ENCODE data around the gene UGT1A3.

UGT1A3 gene

GRCh38 chr2:233758141-233758540 lies 29.3 kb downstream of the UGT1A3 start:
- no peaks in the 10 kb centered on the region for H3K36me3 Mint-ChIP-seq
- no peaks in the 10 kb centered on the region for H3K9me3 Mint-ChIP-seq
- peaks cover 2% of the 10 kb centered on the region for H3K27me3 Mint-ChIP-seq
- DNase-seq (ENCODE audit: low spot score in 2 of 2) (no peak), ATAC-seq (ENCODE audit: low read depth) (no peak)
- H3K4me1 Mint-ChIP-seq, result no peaks in the 10 kb centered on the region
- H3K4me3 Mint-ChIP-seq, result no peak overlapping the region
- H3K27ac Mint-ChIP-seq, result no peak overlapping the region

GRCh38 chr2:233758849-233759248 lies 30.0 kb downstream of the UGT1A3 start:
- ATAC-seq (ENCODE audit: low read depth) (no peak), DNase-seq (ENCODE audit: low spot score in 2 of 2) (no peak)
- Mint-ChIP-seq H3K27ac (no peak overlapping the region), H3K4me3 (no peak overlapping the region), H3K27me3 (peaks cover 7% of the 10 kb centered on the region), H3K36me3 (no peaks in the 10 kb centered on the region), H3K4me1 (no peaks in the 10 kb centered on the region), H3K9me3 (no peaks in the 10 kb centered on the region)

GRCh38 chr2:233760043-233760442 lies 31.2 kb downstream of the UGT1A3 start, which contains the start of gene UGT1A1:
Gene UGT1A1 (plus strand): TSS chr2:233760270. CDS start chr2:233760288, 18 bp downstream.
- no peaks in the 10 kb centered on the region for H3K9me3 Mint-ChIP-seq
- H3K27me3 Mint-ChIP-seq, result peaks cover 12% of the 10 kb centered on the region
- ATAC-seq (ENCODE audit: low read depth), result no peak
- DNase-seq (ENCODE audit: low spot score in 2 of 2), result no peak
- H3K27ac Mint-ChIP-seq, result no peak within 1 kb of the TSS
- H3K36me3 Mint-ChIP-seq, result no peaks in the 10 kb centered on the region
- H3K4me1 Mint-ChIP-seq, result no peaks in the 10 kb centered on the region
- H3K4me3 Mint-ChIP-seq, result no peak within 1 kb of the TSS

- DNase-seq (ENCODE audit: low spot score in 2 of 2) (no peak), ATAC-seq (ENCODE audit: low read depth) (no peak)
- Mint-ChIP-seq H3K9me3 (no peaks in the 10 kb centered on the region), H3K27ac (no peak overlapping the region), H3K27me3 (peaks cover 14% of the 10 kb centered on the region), H3K36me3 (no peaks in the 10 kb centered on the region), H3K4me3 (no peak overlapping the region), H3K4me1 (no peaks in the 10 kb centered on the region)
Observed at GRCh38 chr2:233761040-233761769, 32.4 kb downstream of the UGT1A3 start.

- DNase-seq (ENCODE audit: low spot score in 2 of 2) (no peak), ATAC-seq (ENCODE audit: low read depth) (no peak)
- Mint-ChIP-seq H3K27ac (no peak overlapping the region), H3K27me3 (peaks cover 18% of the 10 kb centered on the region), H3K4me1 (no peaks in the 10 kb centered on the region), H3K36me3 (no peaks in the 10 kb centered on the region), H3K4me3 (no peak overlapping the region), H3K9me3 (no peaks in the 10 kb centered on the region)
Observed at GRCh38 chr2:233764264-233764663, 35.4 kb downstream of the UGT1A3 start.

GRCh38 chr2:233764761-233765160 lies 35.9 kb downstream of the UGT1A3 start:
- no peak overlapping the region for H3K27ac Mint-ChIP-seq
- H3K27me3 Mint-ChIP-seq, result peaks cover 20% of the 10 kb centered on the region
- H3K36me3 Mint-ChIP-seq, result no peaks in the 10 kb centered on the region
- no peaks in the 10 kb centered on the region for H3K4me1 Mint-ChIP-seq
- H3K9me3 Mint-ChIP-seq, result no peaks in the 10 kb centered on the region
- H3K4me3 Mint-ChIP-seq, result no peak overlapping the region
- DNase-seq (ENCODE audit: low spot score in 2 of 2) (no peak), ATAC-seq (ENCODE audit: low read depth) (no peak)

GRCh38 chr2:233766416-233766815 lies 37.6 kb downstream of the UGT1A3 start:
- H3K4me3 Mint-ChIP-seq, result no peak overlapping the region
- ATAC-seq (ENCODE audit: low read depth), result no peak
- no peak overlapping the region for H3K27ac Mint-ChIP-seq
- DNase-seq (ENCODE audit: low spot score in 2 of 2), result no peak
- H3K36me3 Mint-ChIP-seq, result no peaks in the 10 kb centered on the region
- peaks cover 21% of the 10 kb centered on the region for H3K27me3 Mint-ChIP-seq
- H3K4me1 Mint-ChIP-seq, result no peaks in the 10 kb centered on the region
- H3K9me3 Mint-ChIP-seq, result no peaks in the 10 kb centered on the region

GRCh38 chr2:233768076-233768475 lies 39.2 kb downstream of the UGT1A3 start:
- Mint-ChIP-seq H3K27ac (no peak overlapping the region), H3K36me3 (no peaks in the 10 kb centered on the region)
- DNase-seq (ENCODE audit: low spot score in 2 of 2), result no peak

GRCh38 chr2:233769260-233769659 lies 40.4 kb downstream of the UGT1A3 start:
- Mint-ChIP-seq H3K27ac (no peak overlapping the region), H3K4me1 (no peaks in the 10 kb centered on the region), H3K27me3 (peaks cover 12% of the 10 kb centered on the region)

More at GRCh38 chr2:233768076-233768475, 39.2 kb downstream of the UGT1A3 start:
- no peak for ATAC-seq (ENCODE audit: low read depth)
- no peaks in the 10 kb centered on the region for H3K4me1 Mint-ChIP-seq
- H3K27me3 Mint-ChIP-seq, result peaks cover 19% of the 10 kb centered on the region
- no peaks in the 10 kb centered on the region for H3K9me3 Mint-ChIP-seq
- H3K4me3 Mint-ChIP-seq, result no peak overlapping the region

GRCh38 chr2:233772153-233772552 lies 43.3 kb downstream of the UGT1A3 start:
- H3K9me3 Mint-ChIP-seq, result peaks cover 7% of the 10 kb centered on the region

More at GRCh38 chr2:233769260-233769659, 40.4 kb downstream of the UGT1A3 start:
- Mint-ChIP-seq H3K36me3 (no peaks in the 10 kb centered on the region), H3K4me3 (no peak overlapping the region), H3K9me3 (no peaks in the 10 kb centered on the region)
- DNase-seq (ENCODE audit: low spot score in 2 of 2) (no peak), ATAC-seq (ENCODE audit: low read depth) (no peak)

GRCh38 chr2:233772583-233772982 lies 43.7 kb downstream of the UGT1A3 start:
- DNase-seq (ENCODE audit: low spot score in 2 of 2) (no peak), ATAC-seq (ENCODE audit: low read depth) (no peak)
- H3K4me1 Mint-ChIP-seq, result no peaks in the 10 kb centered on the region
- H3K27me3 Mint-ChIP-seq, result peaks cover 10% of the 10 kb centered on the region
- H3K36me3 Mint-ChIP-seq, result no peaks in the 10 kb centered on the region
- no peak overlapping the region for H3K27ac Mint-ChIP-seq
- no peak overlapping the region for H3K4me3 Mint-ChIP-seq
- H3K9me3 Mint-ChIP-seq, result peaks cover 8% of the 10 kb centered on the region

More at GRCh38 chr2:233772153-233772552, 43.3 kb downstream of the UGT1A3 start:
- H3K36me3 Mint-ChIP-seq, result no peaks in the 10 kb centered on the region
- ATAC-seq (ENCODE audit: low read depth), result no peak
- no peaks in the 10 kb centered on the region for H3K4me1 Mint-ChIP-seq
- no peak overlapping the region for H3K4me3 Mint-ChIP-seq
- H3K27me3 Mint-ChIP-seq, result peaks cover 10% of the 10 kb centered on the region
- H3K27ac Mint-ChIP-seq, result no peak overlapping the region
- no peak for DNase-seq (ENCODE audit: low spot score in 2 of 2)

GRCh38 chr2:233773854-233774253 lies 45.0 kb downstream of the UGT1A3 start:
- H3K27me3 Mint-ChIP-seq, result peaks cover 13% of the 10 kb centered on the region
- ATAC-seq (ENCODE audit: low read depth) (no peak), DNase-seq (ENCODE audit: low spot score in 2 of 2) (no peak)
- peaks cover 8% of the 10 kb centered on the region for H3K9me3 Mint-ChIP-seq
- H3K4me3 Mint-ChIP-seq, result no peak overlapping the region
- H3K27ac Mint-ChIP-seq, result no peak overlapping the region
- H3K36me3 Mint-ChIP-seq, result no peaks in the 10 kb centered on the region
- no peaks in the 10 kb centered on the region for H3K4me1 Mint-ChIP-seq

- ATAC-seq (ENCODE audit: low read depth) (no peak), DNase-seq (ENCODE audit: low spot score in 2 of 2) (no peak)
- H3K36me3 Mint-ChIP-seq, result no peaks in the 10 kb centered on the region
- no peak overlapping the region for H3K27ac Mint-ChIP-seq
- H3K9me3 Mint-ChIP-seq, result peaks cover 8% of the 10 kb centered on the region
- H3K4me1 Mint-ChIP-seq, result no peaks in the 10 kb centered on the region
- H3K27me3 Mint-ChIP-seq, result peaks cover 14% of the 10 kb centered on the region
- no peak overlapping the region for H3K4me3 Mint-ChIP-seq
Observed at GRCh38 chr2:233775414-233775813, 46.6 kb downstream of the UGT1A3 start.

GRCh38 chr2:233778030-233778429 lies 49.2 kb downstream of the UGT1A3 start, which contains the start of gene MROH2A:
Gene MROH2A (plus strand): TSS chr2:233778330. CDS start chr2:233779359, 1,029 bp downstream.
- Mint-ChIP-seq H3K4me3 (no peak within 1 kb of the TSS), H3K4me1 (no peaks in the 10 kb centered on the region), H3K27ac (no peak within 1 kb of the TSS), H3K9me3 (peaks cover 11% of the 10 kb centered on the region), H3K27me3 (peaks cover 18% of the 10 kb centered on the region), H3K36me3 (no peaks in the 10 kb centered on the region)
- DNase-seq (ENCODE audit: low spot score in 2 of 2) (no peak), ATAC-seq (ENCODE audit: low read depth) (no peak)

- Mint-ChIP-seq H3K27ac (no peak overlapping the region), H3K4me1 (no peaks in the 10 kb centered on the region), H3K36me3 (no peaks in the 10 kb centered on the region), H3K27me3 (peaks cover 21% of the 10 kb centered on the region), H3K4me3 (no peak overlapping the region), H3K9me3 (peaks cover 11% of the 10 kb centered on the region)
- ATAC-seq (ENCODE audit: low read depth) (no peak), DNase-seq (ENCODE audit: low spot score in 2 of 2) (no peak)
Observed at GRCh38 chr2:233779722-233780121, 50.9 kb downstream of the UGT1A3 start.
